Adrenal gland (tissue), 12 donors: Measurements from ENCODE around the gene FOXO3. TPM values are rescaled to one million over a fixed set of nuclear protein-coding genes. Genes with fewer than 3 reads are reported as not detected.

Experiments
- DNase-seq, 7 donors: peaks; one replicate each; pipeline ENCODE4 v3.0.0-alpha.2; 2019 to 2020
- H3K27ac ChIP-seq, 5 donors: fragments of 200-600 bp; sonication (generic) in 4 of 5; 1 replicate in 3 of 5; 2 replicates in 2 of 5; pipeline versions ENCODE4 v1.5.1 to v1.8.0; 2016 to 2020; ENCODE audit warnings: mild to moderate bottlenecking in 1 of 5
- H3K27me3 ChIP-seq: fragments of 200-600 bp; 2 replicates; pipeline ENCODE4 v1.8.0; 2021
- H3K36me3 ChIP-seq, 2 donors: fragments of 200-600 bp; replicated peaks in 1 of 2; 1 replicate in 1 of 2; 2 replicates in 1 of 2; pipeline versions ENCODE4 v1.5.1 to v1.8.0; 2018 to 2022
- H3K4me1 ChIP-seq, 2 donors: fragments of 200-600 bp; replicated peaks in 1 of 2; 1 replicate in 1 of 2; 2 replicates in 1 of 2; pipeline versions ENCODE4 v1.5.1 to v1.8.0; 2018 to 2021
- H3K4me3 ChIP-seq, 4 donors: fragments of 200-600 bp; sonication (generic) in 3 of 4; one replicate each; pipeline ENCODE4 v1.5.1; 2016 to 2018
- H3K9me3 ChIP-seq, 3 donors: fragments of 200-600 bp; sonication (generic) in 1 of 3; replicated peaks in 1 of 3; 1 replicate in 2 of 3; 2 replicates in 1 of 3; pipeline versions ENCODE4 v1.5.1 to v1.8.0; 2016 to 2021
- POLR2A ChIP-seq, 2 donors: fragments of 450-650 bp; IDR thresholded peaks; one replicate each; pipeline ENCODE4 v1.6.1; 2017; ENCODE audit warnings: antibody characterized with exemption in 2 of 2, mild to moderate bottlenecking in 2 of 2, moderate library complexity in 1 of 2
- WGBS, 4 donors: extraction: QIAGEN DNeasy Blood & Tissue Kit in 2 of 4; methylation state at CpG; one replicate each; pipeline versions ENCODE4 v1.1.5 to v1.1.7; 2013 to 2017; 5-methylcytosine and 5-hydroxymethylcytosine counted together
- intact Hi-C, 2 donors: fragments of 100-400 bp; cut with DNase I; formaldehyde crosslinking; loops; one replicate each; pipeline versions ENCODE4 v1.14.1 to v1.15.0; 2022 to 2023
- polyA plus RNA-seq, 3 donors: library from polyadenylated mRNA; stranded (reverse); fragments of 200-250 nt in 2 of 3; fragments of 350-450 nt in 1 of 3; fragmentation: Illumina TruSeq in 1 of 3; extraction: RNeasy Lipid Tissue Mini Kit (QIAGEN cat#74804) in 1 of 3; gene quantifications; one replicate each; pipeline ENCODE4 v1.2.3, GENCODE V29; 2013 to 2014
- total RNA-seq, 9 donors: library from RNA; depleted of rRNA in 4 of 9; stranded (reverse); fragments of >200 nt in 4 of 9; fragments of 120-200 nt in 1 of 9; fragmentation: NEBNext Ultra II Directional in 1 of 9; extraction: Animal tissue kit (Norgen Biotek cat#: 25700) in 1 of 9; gene quantifications; one replicate each; pipeline versions ENCODE4 v1.1.0 to v1.2.4, GENCODE V29; 2013 to 2023
- TF ChIP-seq, protein P1 (sequence below), 6 experiments: fragments of 450-650 bp in 4 of 6; fragments of 200-600 bp in 2 of 6; sonication (generic) in 1 of 6; IDR thresholded peaks; 1 replicate in 5 of 6; 2 replicates in 1 of 6; pipeline versions ENCODE4 v1.5.1 to v1.8.0; 2016 to 2021; ENCODE audit warnings: antibody characterized with exemption in 6 of 6, mild to moderate bottlenecking in 2 of 6, moderate library complexity in 1 of 6
- donor health status: healthy with polysubstance abuse.
- donor health status: Bipolar disorder and iron deficiency.
- donor health status: DM: yes; HTN: yes; CAD: no.
- donor health status: DM: no; HTN: no; CAD: no.
- donor health status: DM: no; HTN: no; CAD: no.
- donor health status: DM: yes; HTN: yes; CAD: no.

FOXO3 gene
- total and polyA plus RNA-seq, 12 donors = 8.3 to 38.7 (median 23.4) TPM

DNA sequence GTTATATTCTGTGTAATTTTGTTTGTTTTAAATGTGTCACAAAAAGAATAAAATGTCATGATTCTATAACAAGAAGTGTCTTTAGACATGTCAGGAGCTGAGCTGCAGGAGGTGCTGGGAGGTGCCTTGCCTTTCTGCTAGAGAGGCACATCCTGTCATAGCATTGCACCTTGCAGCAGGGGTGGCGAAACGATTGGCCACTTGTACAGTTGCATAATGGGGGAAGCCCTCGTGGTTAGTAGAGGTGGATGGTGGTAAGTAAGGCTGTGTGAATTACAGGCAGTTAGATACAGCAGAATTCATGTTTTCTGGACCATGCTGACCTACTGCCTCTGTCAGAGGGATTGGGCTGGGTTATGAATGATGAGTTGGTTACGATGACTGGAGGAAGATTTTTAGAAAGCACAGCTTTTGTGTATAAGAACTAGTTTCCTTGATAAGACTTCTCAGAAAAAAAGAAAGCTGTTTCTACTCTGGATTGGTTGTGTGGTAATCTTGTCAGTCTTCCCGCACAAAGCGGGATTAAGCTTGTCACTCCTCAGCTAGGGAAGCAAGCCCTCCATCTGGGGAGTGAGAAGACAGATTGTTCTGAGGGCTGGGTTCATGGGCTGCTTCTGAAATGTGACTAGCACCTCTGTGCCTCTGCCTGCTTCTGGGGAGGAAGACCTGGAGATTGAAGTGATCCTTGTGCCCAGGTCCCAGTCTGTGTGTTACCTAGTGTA is 74.9 kb downstream of the FOXO3 start:
- H3K27me3 ChIP-seq = no peaks in the 10 kb centered on the region
- H3K27ac ChIP-seq = no peak overlapping the region
- intact Hi-C loops = no loop called here
- 74 to 82% (median 75%) methylated on average over 6 of the region's 6 CpGs for WGBS, 4 donors
- TF ChIP-seq, protein P1, sequence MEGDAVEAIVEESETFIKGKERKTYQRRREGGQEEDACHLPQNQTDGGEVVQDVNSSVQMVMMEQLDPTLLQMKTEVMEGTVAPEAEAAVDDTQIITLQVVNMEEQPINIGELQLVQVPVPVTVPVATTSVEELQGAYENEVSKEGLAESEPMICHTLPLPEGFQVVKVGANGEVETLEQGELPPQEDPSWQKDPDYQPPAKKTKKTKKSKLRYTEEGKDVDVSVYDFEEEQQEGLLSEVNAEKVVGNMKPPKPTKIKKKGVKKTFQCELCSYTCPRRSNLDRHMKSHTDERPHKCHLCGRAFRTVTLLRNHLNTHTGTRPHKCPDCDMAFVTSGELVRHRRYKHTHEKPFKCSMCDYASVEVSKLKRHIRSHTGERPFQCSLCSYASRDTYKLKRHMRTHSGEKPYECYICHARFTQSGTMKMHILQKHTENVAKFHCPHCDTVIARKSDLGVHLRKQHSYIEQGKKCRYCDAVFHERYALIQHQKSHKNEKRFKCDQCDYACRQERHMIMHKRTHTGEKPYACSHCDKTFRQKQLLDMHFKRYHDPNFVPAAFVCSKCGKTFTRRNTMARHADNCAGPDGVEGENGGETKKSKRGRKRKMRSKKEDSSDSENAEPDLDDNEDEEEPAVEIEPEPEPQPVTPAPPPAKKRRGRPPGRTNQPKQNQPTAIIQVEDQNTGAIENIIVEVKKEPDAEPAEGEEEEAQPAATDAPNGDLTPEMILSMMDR (IDR thresholded peaks at IDR 0.05) = no peak
- TF ChIP-seq POLR2A (IDR thresholded peaks at IDR 0.05) = no peak
- no peaks in the 10 kb centered on the region for H3K36me3 ChIP-seq
- peaks cover 5 to 40% of the 10 kb centered on the region in 2 donors for H3K4me1 ChIP-seq
- no peak for DNase-seq
- no peaks in the 10 kb centered on the region for H3K9me3 ChIP-seq
- no peak overlapping the region for H3K4me3 ChIP-seq

DNA sequence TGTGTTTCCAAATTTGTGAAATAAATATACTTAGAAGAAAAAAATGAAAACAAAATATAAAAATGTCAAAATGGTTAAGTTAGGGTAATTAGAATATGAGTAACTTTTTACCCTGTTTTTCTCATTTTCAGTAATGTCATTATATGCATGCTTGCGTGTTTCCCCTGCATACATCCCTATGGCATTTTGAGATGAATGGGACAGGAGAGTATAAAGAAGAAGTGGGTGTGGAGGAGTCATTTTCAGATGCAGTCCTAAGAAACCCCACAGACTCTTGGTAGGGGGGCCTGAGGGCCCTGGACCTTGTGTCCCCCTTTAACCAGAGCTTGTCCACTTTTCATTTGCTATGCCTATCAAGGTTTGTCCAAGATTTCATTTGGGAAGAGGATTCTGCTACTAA is 77.2 kb downstream of the FOXO3 start:
- no peak overlapping the region for H3K4me3 ChIP-seq
- no peak for TF ChIP-seq POLR2A (IDR thresholded peaks at IDR 0.05)
- TF ChIP-seq, protein P1 (IDR thresholded peaks at IDR 0.05) = no peak
- H3K36me3 ChIP-seq = no peaks in the 10 kb centered on the region
- WGBS, 4 donors = 91 to 100% (median 94%) methylated on average over 1 of the region's 1 CpG
- intact Hi-C loops = no loop called here
- DNase-seq = no peak
- H3K27ac ChIP-seq = no peak overlapping the region
- peaks cover 5 to 20% of the 10 kb centered on the region in 2 donors for H3K4me1 ChIP-seq
- H3K9me3 ChIP-seq = no peaks in the 10 kb centered on the region
- no peaks in the 10 kb centered on the region for H3K27me3 ChIP-seq

DNA sequence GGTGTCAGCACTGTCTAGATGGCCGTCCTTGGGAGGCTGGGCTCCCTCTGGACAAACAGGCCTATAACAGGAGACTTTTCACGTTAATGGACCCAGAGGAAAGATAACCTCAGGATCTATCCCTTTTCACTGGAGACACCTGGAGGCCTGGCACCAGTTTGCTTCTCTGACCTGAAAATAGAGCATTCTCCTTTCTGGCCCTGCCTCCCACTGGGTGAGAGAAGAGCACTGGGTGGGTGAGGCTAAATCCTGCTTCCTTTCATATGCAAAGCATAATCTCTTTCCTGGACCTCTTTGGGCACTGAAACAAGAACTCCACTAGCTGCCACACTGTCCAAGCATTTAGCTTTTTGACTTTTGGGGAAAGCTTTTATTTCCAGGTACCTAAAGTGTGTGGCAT is 78.3 kb downstream of the FOXO3 start:
- TF ChIP-seq, protein P1 (IDR thresholded peaks at IDR 0.05) = no peak
- no peak for TF ChIP-seq POLR2A (IDR thresholded peaks at IDR 0.05)
- DNase-seq = no peak
- H3K4me1 ChIP-seq = peaks cover 0 to 20% of the 10 kb centered on the region in 2 donors
- H3K36me3 ChIP-seq = no peaks in the 10 kb centered on the region
- H3K27me3 ChIP-seq = no peaks in the 10 kb centered on the region
- H3K4me3 ChIP-seq = no peak overlapping the region
- 91 to 95% (median 92%) methylated on average over 2 of the region's 2 CpGs for WGBS, 4 donors
- H3K27ac ChIP-seq = no peak overlapping the region
- no peaks in the 10 kb centered on the region for H3K9me3 ChIP-seq
- intact Hi-C loops = no loop called here

DNA sequence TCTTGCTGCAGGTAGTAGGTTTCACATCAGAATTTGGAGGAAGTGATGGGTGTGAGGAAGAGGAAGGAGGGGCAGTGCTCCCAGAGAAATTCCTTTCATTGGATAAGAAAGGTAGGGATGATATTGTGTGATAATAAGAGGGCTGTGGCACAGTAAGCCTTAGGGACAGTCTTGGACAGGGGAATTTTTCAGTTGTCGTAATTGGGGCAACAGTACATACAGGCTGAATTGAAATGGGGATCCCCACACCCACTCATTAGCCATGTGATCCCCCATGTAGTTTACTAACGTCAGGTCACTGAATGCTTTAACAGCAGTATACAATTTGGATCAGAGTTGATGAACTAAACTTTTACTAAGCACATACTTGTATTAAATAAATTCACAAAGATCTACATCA is 79.4 kb downstream of the FOXO3 start:
- no peaks in the 10 kb centered on the region for H3K27me3 ChIP-seq
- no peak for DNase-seq
- H3K36me3 ChIP-seq = no peaks in the 10 kb centered on the region
- 83 to 96% (median 84%) methylated on average over 2 of the region's 2 CpGs for WGBS, 4 donors
- intact Hi-C loops = no loop called here
- H3K27ac ChIP-seq = no peak overlapping the region
- TF ChIP-seq, protein P1 (IDR thresholded peaks at IDR 0.05) = no peak
- no peak for TF ChIP-seq POLR2A (IDR thresholded peaks at IDR 0.05)
- peaks cover 0 to 30% of the 10 kb centered on the region in 2 donors for H3K4me1 ChIP-seq
- H3K9me3 ChIP-seq = no peaks in the 10 kb centered on the region
- no peak overlapping the region for H3K4me3 ChIP-seq
